D721Med (cell line): ENCODE results near the gene SEH1L.
"Not testable (repeated sequence)": the region's sequence is repeated elsewhere in the genome, so short reads cannot be mapped to it uniquely, and the experiment has no call there.

Experiments used
- DNase-seq: peaks from one replicate; pipeline ENCODE4 v3.0.0; 2011; ENCODE audit warnings: low spot score; ENCODE audit not compliant: insufficient read length
- FAIRE-seq: peaks from 2 replicates; lab custom pipeline; 2011; peaks lifted over from hg19 to GRCh38; lab: Jason Lieb, UNC
- TF ChIP-seq, protein P1 (sequence below): IDR thresholded peaks from 2 replicates; pipeline ENCODE4 v1.5.1; 2012; ENCODE audit warnings: mild to moderate bottlenecking, control low read depth; ENCODE audit not compliant: insufficient read depth; ENCODE audit errors: missing control alignments

Gene SEH1L, protein sequence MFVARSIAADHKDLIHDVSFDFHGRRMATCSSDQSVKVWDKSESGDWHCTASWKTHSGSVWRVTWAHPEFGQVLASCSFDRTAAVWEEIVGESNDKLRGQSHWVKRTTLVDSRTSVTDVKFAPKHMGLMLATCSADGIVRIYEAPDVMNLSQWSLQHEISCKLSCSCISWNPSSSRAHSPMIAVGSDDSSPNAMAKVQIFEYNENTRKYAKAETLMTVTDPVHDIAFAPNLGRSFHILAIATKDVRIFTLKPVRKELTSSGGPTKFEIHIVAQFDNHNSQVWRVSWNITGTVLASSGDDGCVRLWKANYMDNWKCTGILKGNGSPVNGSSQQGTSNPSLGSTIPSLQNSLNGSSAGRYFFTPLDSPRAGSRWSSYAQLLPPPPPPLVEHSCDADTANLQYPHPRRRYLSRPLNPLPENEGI

DNA sequence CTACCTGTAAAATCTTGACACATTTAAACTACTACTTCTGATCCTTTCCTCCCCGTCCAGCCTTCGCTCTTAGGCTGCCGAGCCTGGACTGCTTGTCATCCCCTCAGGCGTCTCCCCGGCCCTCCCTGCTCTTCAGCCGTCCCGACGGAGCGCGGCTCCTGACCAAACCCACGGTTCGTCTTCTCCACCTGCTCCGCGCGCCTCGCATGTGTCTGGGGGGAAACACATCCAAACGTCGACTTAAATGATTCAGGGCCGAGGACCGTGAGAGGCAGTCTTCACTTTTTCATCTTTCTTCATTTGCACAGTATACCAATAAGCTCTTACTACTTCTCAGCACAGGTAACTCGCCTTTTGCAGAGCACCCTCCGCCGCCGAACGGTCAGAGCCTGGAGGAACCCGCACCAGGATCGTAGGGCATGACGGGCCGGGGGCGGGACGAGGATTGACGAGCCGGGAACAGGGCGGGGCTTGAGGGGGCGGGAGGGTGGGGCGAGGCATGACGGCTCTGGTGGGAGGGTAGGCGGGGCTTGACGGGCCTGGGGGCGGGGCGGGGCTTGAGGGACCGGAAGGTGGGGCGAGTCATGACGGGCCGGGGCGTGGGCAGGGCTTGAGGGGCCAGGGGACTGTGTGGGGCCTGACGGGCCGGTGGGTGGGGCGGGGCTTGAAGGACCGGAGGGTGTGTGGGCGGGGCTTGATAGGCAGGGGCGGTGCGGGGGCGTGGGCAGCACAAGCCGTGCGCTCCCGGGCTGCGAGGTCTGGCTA is at the start of gene SEH1L:
Gene SEH1L (plus strand): TSS at position 727 of the 765 bp plus-strand sequence. CDS start 111 bp downstream, outside the sequence.
- DNase-seq (peak; percentile 57), FAIRE-seq (no peak)
- TF ChIP-seq, protein P1, sequence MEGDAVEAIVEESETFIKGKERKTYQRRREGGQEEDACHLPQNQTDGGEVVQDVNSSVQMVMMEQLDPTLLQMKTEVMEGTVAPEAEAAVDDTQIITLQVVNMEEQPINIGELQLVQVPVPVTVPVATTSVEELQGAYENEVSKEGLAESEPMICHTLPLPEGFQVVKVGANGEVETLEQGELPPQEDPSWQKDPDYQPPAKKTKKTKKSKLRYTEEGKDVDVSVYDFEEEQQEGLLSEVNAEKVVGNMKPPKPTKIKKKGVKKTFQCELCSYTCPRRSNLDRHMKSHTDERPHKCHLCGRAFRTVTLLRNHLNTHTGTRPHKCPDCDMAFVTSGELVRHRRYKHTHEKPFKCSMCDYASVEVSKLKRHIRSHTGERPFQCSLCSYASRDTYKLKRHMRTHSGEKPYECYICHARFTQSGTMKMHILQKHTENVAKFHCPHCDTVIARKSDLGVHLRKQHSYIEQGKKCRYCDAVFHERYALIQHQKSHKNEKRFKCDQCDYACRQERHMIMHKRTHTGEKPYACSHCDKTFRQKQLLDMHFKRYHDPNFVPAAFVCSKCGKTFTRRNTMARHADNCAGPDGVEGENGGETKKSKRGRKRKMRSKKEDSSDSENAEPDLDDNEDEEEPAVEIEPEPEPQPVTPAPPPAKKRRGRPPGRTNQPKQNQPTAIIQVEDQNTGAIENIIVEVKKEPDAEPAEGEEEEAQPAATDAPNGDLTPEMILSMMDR = no peak

DNA sequence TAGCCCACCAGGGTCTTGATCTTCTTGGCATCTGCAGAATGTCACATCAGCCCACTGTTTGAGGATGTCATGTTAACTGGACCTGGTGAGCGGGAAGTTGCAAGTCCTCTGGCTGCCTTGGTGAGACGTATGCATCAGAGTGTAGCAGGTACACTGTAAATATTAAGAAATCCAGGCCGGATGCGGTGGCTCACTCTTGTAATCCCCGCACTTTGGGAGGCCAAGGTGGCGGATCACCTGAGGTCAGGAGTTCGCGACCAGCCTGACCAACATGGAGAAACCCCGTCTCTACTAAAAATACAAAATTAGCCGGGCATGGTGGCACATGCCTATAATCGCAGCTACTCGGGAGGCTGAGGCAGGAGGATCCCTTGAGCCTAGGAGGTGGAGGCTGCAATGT is 46.6 kb upstream of the SEH1L start:
- DNase-seq, FAIRE-seq: not testable (repeated sequence)

DNA sequence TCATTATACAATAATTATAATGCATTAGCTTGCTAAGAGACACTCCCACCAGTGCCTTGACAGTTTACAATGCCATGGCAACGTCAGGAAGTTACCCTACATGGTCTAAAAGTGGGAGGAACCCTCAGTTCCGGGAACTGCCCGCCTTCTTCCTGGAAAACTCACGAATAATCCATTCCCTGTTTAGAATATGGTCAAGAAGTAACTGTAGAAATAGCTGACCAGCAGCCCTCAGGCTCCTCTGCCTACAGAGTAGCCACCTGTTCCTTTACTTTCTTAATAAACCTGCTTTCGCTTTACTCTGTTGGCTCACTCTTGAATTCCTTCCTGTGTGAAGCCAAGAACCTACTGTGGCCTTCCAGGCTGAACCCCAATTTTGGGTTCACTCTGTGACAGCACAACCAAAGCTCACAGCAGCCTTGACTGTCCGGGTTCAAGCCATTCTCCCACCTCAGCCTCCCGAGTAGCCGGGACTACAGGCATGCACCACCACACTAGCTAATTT is 43.7 kb upstream of the SEH1L start:
- FAIRE-seq (no peak), DNase-seq (no peak)
- TF ChIP-seq, protein P1 = no peak

DNA sequence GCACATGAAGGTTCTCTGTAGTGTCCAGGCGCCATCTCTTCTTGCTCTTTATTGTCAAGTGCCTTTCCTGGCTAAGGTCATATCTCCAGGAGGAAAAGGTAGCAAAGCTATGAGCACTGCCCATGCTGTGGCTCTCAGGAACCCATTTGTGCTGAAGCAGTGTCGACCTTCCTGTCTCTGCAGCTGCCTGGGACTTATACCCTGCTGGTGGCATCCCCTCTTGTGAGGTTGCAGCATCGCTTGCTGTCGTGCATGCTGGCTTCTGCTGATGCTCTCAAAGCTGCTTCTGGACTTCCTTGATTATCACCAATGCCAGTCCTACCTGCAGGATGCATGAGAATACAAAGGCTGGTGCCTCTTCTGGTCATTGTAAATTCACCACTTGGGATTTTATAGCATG is 41.7 kb upstream of the SEH1L start:
- DNase-seq (no peak), FAIRE-seq (no peak)
- TF ChIP-seq, protein P1 = no peak

DNA sequence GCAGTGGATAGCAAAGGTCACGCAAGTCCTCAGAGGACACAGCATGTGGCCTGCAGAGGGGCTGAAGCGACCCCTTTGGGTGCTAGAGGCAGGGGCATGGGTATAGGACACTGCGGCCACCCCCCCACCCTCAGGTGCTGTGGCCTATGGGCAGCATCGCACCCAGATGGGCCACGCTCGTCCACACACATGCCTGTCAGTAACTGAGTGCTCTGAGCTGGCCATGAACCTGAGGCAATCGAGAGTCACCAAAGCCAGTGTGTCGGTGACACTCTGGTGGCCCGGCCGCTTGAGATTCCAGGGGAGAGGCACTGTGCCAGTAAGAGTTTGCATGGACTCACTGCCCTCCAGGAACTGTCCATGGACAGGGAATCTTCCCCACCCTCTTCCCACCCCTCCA is 41.0 kb upstream of the SEH1L start:
- TF ChIP-seq, protein P1 = no peak

DNA sequence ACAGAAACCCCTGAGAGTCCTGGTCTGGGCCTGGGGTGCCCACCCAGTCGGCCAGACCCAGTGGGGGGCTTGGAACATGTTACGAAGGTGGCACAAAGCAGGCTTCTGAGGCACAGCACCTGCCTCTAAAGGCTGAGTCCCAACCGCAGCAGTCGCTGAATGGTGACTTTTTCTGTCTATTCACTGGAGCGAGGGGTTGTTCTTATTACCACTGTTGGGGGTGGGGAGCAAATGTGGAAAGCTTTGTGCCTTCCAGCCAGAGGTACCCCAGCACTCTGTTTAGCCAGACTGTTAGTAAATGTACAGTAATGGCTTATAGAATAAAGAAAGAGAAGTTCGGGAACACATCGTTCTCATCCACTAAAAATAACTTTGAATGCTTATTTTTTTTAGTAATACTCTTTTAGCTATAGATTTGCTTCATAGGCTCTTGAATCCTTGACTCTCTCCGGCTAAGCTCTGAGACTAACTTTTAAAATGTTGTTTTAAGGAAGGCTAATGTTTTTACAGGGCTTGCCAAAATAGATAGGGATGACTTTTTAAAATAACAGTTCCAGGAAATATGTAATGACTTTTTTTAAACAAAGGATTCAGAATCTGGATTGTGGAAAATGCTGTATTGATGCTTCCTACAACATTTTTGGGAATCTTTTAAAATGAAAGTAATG is 40.4 kb upstream of the SEH1L start:
- FAIRE-seq (no peak), DNase-seq (no peak)
- TF ChIP-seq, protein P1 = no peak

More for the DNA sequence above, 41.0 kb upstream of the SEH1L start:
- FAIRE-seq = no peak
- DNase-seq = no peak

DNA sequence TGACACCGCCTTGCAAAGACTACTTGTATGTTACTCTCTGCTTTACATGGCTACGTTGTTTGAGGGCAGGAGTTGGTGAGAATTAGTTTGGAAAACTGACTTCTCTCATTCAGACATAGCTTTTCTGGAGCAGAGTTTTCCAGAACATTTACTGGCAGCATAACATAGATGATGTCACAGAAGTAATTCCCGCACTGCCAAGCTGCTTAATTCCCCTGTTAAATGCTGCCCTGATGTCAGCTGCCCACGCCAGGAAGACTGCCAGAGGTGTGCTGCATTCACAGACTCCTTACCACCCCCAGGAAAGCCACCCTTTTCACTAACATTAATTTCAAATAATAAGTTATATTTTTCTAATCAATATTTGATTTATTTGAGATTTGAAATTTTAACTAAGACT is 39.1 kb upstream of the SEH1L start:
- TF ChIP-seq, protein P1 = no peak
- no peak for FAIRE-seq
- DNase-seq = no peak
